WTC11 (cell line): ENCODE measurements around the gene SND1. TPM values are rescaled to one million over a fixed set of nuclear protein-coding genes. Genes with fewer than 3 reads are reported as not detected.

Experiments
- ATAC-seq: fragments of 200-7000 bp; cut with Tn5 transposase; 2 replicates; pipeline ENCODE4 v1.10.0; 2021; ENCODE audit warnings: mild to moderate bottlenecking, moderate library complexity
- CTCF ChIA-PET: fragments of 300-600 bp; sonication (Branson Sonifier 250); formaldehyde crosslinking; loops from one replicate; lab custom pipeline; 2021; ENCODE audit warnings: antibody characterized with exemption; lab: Charles Lee
- POLR2A ChIA-PET: fragments of 350-600 bp; sonication (Branson Sonifier 250); formaldehyde crosslinking; loops from one replicate; lab custom pipeline; 2021; ENCODE audit warnings: antibody characterized with exemption; lab: Charles Lee
- DNase-seq: peaks from one replicate; pipeline ENCODE4 v3.0.0; 2021; ENCODE audit warnings: low spot score
- H3K27ac Mint-ChIP-seq: 2 replicates; pipeline ENCODE4 v1.8.0; 2021; ENCODE audit warnings: mixed read lengths
- H3K27me3 Mint-ChIP-seq: 2 replicates; pipeline ENCODE4 v1.8.0; 2021; ENCODE audit warnings: low read depth, mild to moderate bottlenecking, moderate library complexity, mixed read lengths
- H3K36me3 Mint-ChIP-seq: 2 replicates; pipeline ENCODE4 v1.8.0; 2021; ENCODE audit warnings: mixed read lengths
- H3K4me1 Mint-ChIP-seq: 2 replicates; pipeline ENCODE4 v1.8.0; 2022; ENCODE audit warnings: mixed read lengths
- H3K4me3 Mint-ChIP-seq: 2 replicates; pipeline ENCODE4 v1.8.0; 2021; ENCODE audit warnings: mild to moderate bottlenecking, moderate library complexity, mixed read lengths
- H3K9me3 Mint-ChIP-seq: 2 replicates; pipeline ENCODE4 v1.8.0; 2021; ENCODE audit warnings: mixed read lengths
- CREB1 ChIP-seq: sonication (generic); formaldehyde crosslinking; IDR thresholded peaks from 2 replicates; pipeline ENCODE4 v1.8.0; 2023; ENCODE audit warnings: mild to moderate bottlenecking, missing genetic modification reagents
- EMX1 ChIP-seq: fragments of 250-450 bp; sonication (Bioruptor Pico); IDR thresholded peaks from 2 replicates; pipeline ENCODE4 v1.8.0; 2021; ENCODE audit warnings: mild to moderate bottlenecking
- JAZF1 ChIP-seq: fragments of 250-450 bp; sonication (Bioruptor Pico); IDR thresholded peaks from 2 replicates; pipeline ENCODE4 v1.9.0; 2021; ENCODE audit warnings: moderate library complexity, mild to moderate bottlenecking, inconsistent platforms
- NFE2L1 ChIP-seq: sonication (generic); formaldehyde crosslinking; IDR thresholded peaks from 2 replicates; pipeline ENCODE4 v1.8.1; 2023; ENCODE audit warnings: missing genetic modification reagents
- NFYB ChIP-seq: sonication (generic); formaldehyde crosslinking; conservative IDR thresholded peaks from 2 replicates; pipeline ENCODE4 v1.8.0; 2022; ENCODE audit warnings: low read depth, missing genetic modification reagents
- RELA ChIP-seq: sonication (generic); formaldehyde crosslinking; IDR thresholded peaks from 2 replicates; pipeline ENCODE4 v1.8.1; 2022; ENCODE audit warnings: missing genetic modification reagents, mild to moderate bottlenecking, borderline replicate concordance
- RORB ChIP-seq: fragments of 250-450 bp; sonication (Bioruptor Pico); IDR thresholded peaks from 2 replicates; pipeline ENCODE4 v1.9.0; 2021; ENCODE audit warnings: mild to moderate bottlenecking
- SOX15 ChIP-seq: fragments of 250-450 bp; sonication (Bioruptor Pico); IDR thresholded peaks from 2 replicates; pipeline ENCODE4 v1.9.0; 2021; ENCODE audit warnings: mild to moderate bottlenecking
- SP1 ChIP-seq: sonication (generic); formaldehyde crosslinking; conservative IDR thresholded peaks from 2 replicates; pipeline ENCODE4 v1.8.1; 2022; ENCODE audit warnings: missing genetic modification reagents
- TEAD1 ChIP-seq: sonication (generic); formaldehyde crosslinking; IDR thresholded peaks from 2 replicates; pipeline ENCODE4 v1.8.0; 2022; ENCODE audit warnings: mild to moderate bottlenecking, missing genetic modification reagents
- ZNF232 ChIP-seq: sonication (generic); formaldehyde crosslinking; IDR thresholded peaks from 2 replicates; pipeline ENCODE4 v1.8.0; 2022; ENCODE audit warnings: mild to moderate bottlenecking, missing genetic modification reagents
- ZNF671 ChIP-seq: fragments of 250-450 bp; sonication (Bioruptor Pico); IDR thresholded peaks from 2 replicates; pipeline ENCODE4 v1.8.0; 2021; ENCODE audit warnings: mild to moderate bottlenecking
- total RNA-seq: library from RNA; stranded (reverse); gene quantifications from 3 replicates; pipeline ENCODE4 v1.2.3, GENCODE V29; 2021
- TF ChIP-seq, protein P1 (sequence below): fragments of 250-450 bp; sonication (Bioruptor Pico); IDR thresholded peaks from 2 replicates; pipeline ENCODE4 v1.8.0; 2021; ENCODE audit warnings: mild to moderate bottlenecking
- TF ChIP-seq, protein P2 (sequence below): sonication (generic); formaldehyde crosslinking; IDR thresholded peaks from 2 replicates; pipeline ENCODE4 v1.8.1; 2022; ENCODE audit warnings: low read depth, missing genetic modification reagents, borderline replicate concordance
- TF ChIP-seq, protein P3 (sequence below): sonication (generic); formaldehyde crosslinking; IDR thresholded peaks from 2 replicates; pipeline ENCODE4 v1.8.1; 2023; ENCODE audit warnings: mild to moderate bottlenecking, missing genetic modification reagents, moderate library complexity
- TF ChIP-seq, protein P4 (sequence below): sonication (generic); formaldehyde crosslinking; IDR thresholded peaks from 2 replicates; pipeline ENCODE4 v1.8.1; 2022; ENCODE audit warnings: missing genetic modification reagents, borderline replicate concordance
- TF ChIP-seq, protein P5 (sequence below): sonication (generic); formaldehyde crosslinking; IDR thresholded peaks from 2 replicates; pipeline ENCODE4 v1.8.1; 2023; ENCODE audit warnings: mild to moderate bottlenecking, missing genetic modification reagents
- TF ChIP-seq, protein P6 (sequence below): sonication (generic); formaldehyde crosslinking; IDR thresholded peaks from 2 replicates; pipeline ENCODE4 v1.8.0; 2022; ENCODE audit warnings: mild to moderate bottlenecking, missing genetic modification reagents
- TF ChIP-seq, protein P7 (sequence below): sonication (generic); formaldehyde crosslinking; IDR thresholded peaks from 2 replicates; pipeline ENCODE4 v1.8.0; 2022; ENCODE audit warnings: mild to moderate bottlenecking, missing genetic modification reagents
- TF ChIP-seq, protein P8 (sequence below): sonication (generic); formaldehyde crosslinking; IDR thresholded peaks from 2 replicates; pipeline ENCODE4 v1.8.1; 2023; ENCODE audit warnings: mild to moderate bottlenecking, missing genetic modification reagents
- TF ChIP-seq, protein P9 (sequence below): sonication (generic); formaldehyde crosslinking; IDR thresholded peaks from 2 replicates; pipeline ENCODE4 v1.8.1; 2022; ENCODE audit warnings: low read depth, mild to moderate bottlenecking, moderate library complexity, missing genetic modification reagents, borderline replicate concordance

SND1 gene
- total RNA-seq, 1 experiment from 2014 or later: 261 TPM

DNA sequence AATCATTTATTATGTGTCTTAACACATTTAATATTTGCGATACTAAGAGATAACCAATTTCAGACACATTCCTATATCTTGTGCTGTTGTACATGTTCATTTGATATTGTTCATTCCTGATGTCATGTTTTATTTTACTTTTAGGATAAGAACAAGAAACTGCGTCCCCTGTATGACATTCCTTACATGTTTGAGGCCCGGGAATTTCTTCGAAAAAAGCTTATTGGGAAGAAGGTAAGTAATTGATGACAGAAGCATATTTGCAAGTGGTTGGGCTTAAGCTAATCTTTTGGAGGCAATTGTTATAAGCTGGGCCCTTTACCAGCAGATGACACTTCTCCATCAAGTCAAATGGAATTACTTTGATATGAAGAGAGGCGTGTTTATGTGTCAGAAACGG, 155.3 kb downstream of the SND1 start (continued):
- TF ChIP-seq, protein P1, sequence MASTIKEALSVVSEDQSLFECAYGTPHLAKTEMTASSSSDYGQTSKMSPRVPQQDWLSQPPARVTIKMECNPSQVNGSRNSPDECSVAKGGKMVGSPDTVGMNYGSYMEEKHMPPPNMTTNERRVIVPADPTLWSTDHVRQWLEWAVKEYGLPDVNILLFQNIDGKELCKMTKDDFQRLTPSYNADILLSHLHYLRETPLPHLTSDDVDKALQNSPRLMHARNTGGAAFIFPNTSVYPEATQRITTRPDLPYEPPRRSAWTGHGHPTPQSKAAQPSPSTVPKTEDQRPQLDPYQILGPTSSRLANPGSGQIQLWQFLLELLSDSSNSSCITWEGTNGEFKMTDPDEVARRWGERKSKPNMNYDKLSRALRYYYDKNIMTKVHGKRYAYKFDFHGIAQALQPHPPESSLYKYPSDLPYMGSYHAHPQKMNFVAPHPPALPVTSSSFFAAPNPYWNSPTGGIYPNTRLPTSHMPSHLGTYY (CRISPR knock-in tag): no peak
- TF ChIP-seq SOX15 (CRISPR knock-in tag) (no peak), RELA (CRISPR knock-in tag) (no peak), EMX1 (CRISPR knock-in tag) (no peak)
- TF ChIP-seq, protein P2, sequence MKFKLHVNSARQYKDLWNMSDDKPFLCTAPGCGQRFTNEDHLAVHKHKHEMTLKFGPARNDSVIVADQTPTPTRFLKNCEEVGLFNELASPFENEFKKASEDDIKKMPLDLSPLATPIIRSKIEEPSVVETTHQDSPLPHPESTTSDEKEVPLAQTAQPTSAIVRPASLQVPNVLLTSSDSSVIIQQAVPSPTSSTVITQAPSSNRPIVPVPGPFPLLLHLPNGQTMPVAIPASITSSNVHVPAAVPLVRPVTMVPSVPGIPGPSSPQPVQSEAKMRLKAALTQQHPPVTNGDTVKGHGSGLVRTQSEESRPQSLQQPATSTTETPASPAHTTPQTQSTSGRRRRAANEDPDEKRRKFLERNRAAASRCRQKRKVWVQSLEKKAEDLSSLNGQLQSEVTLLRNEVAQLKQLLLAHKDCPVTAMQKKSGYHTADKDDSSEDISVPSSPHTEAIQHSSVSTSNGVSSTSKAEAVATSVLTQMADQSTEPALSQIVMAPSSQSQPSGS (CRISPR knock-in tag): no peak
- TF ChIP-seq, protein P3, sequence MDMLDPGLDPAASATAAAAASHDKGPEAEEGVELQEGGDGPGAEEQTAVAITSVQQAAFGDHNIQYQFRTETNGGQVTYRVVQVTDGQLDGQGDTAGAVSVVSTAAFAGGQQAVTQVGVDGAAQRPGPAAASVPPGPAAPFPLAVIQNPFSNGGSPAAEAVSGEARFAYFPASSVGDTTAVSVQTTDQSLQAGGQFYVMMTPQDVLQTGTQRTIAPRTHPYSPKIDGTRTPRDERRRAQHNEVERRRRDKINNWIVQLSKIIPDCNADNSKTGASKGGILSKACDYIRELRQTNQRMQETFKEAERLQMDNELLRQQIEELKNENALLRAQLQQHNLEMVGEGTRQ (CRISPR knock-in tag): no peak
- TF ChIP-seq, protein P4, sequence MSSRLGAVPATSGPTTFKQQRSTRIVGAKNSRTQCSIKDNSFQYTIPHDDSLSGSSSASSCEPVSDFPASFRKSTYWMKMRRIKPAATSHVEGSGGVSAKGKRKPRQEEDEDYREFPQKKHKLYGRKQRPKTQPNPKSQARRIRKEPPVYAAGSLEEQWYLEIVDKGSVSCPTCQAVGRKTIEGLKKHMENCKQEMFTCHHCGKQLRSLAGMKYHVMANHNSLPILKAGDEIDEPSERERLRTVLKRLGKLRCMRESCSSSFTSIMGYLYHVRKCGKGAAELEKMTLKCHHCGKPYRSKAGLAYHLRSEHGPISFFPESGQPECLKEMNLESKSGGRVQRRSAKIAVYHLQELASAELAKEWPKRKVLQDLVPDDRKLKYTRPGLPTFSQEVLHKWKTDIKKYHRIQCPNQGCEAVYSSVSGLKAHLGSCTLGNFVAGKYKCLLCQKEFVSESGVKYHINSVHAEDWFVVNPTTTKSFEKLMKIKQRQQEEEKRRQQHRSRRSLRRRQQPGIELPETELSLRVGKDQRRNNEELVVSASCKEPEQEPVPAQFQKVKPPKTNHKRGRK (CRISPR knock-in tag): no peak

DNA sequence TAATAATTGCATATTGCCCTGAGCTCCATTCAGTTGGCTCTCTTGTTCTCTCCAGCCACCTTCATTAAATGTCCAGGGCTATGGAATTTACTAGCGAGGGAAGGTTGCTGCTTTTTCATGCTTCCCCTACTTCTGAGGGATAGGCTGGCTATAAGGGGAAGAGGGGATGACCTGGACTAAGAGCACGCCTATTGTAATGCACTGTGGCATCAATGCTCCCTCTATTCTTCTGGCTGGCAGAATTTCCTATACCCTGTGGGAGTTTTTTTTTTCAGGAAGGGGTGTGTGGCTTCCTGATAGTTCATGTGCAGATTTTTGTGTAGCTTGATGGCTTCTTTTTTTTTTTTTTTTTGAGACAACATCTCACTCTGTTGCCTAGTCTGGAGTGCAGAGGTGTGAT, 155.8 kb downstream of the SND1 start:
- TF ChIP-seq JAZF1 (no peak), TEAD1 (CRISPR knock-in tag) (no peak)
- TF ChIP-seq, protein P5, sequence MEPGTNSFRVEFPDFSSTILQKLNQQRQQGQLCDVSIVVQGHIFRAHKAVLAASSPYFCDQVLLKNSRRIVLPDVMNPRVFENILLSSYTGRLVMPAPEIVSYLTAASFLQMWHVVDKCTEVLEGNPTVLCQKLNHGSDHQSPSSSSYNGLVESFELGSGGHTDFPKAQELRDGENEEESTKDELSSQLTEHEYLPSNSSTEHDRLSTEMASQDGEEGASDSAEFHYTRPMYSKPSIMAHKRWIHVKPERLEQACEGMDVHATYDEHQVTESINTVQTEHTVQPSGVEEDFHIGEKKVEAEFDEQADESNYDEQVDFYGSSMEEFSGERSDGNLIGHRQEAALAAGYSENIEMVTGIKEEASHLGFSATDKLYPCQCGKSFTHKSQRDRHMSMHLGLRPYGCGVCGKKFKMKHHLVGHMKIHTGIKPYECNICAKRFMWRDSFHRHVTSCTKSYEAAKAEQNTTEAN (CRISPR knock-in tag): no peak
- H3K27me3 Mint-ChIP-seq: no peaks in the 10 kb centered on the region
- no peak for DNase-seq
- peaks cover 4% of the 10 kb centered on the region; the same call in 1 of the 2 replicates for H3K36me3 Mint-ChIP-seq
- ATAC-seq: peak; percentile 86
- H3K4me1 Mint-ChIP-seq: peaks cover 72% of the 10 kb centered on the region
- H3K27ac Mint-ChIP-seq: no peak overlapping the region
- H3K4me3 Mint-ChIP-seq: no peak overlapping the region
- H3K9me3 Mint-ChIP-seq: no peaks in the 10 kb centered on the region
- ChIA-PET POLR2A (no interaction called here), CTCF (interaction anchor here (0.7 to 2.0 kb wide), 2 partner anchors 15 to 47 kb away, joined by 3 to 12 read pairs; no protein-coding TSS in a partner anchor)

DNA sequence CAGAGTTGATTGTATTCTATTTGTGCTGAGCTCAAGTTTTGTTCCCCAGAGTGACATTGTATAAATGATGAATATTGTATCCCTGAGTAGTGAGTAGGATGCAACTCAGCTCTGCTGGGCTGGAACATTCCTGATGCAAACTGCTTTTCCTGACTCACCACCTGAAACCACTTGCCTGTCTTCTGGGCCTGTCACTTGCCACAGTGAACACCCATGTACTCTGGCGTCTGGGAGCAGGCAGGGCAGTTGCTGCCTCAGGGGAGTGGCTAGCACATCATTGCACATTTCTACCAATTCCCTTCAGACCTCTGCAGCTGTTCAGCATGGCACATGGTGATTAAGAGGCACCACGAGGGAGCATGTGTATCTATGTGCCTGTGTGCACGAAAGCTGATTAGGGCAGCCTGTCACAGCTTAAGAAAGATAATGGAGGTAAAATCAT, 157.3 kb downstream of the SND1 start:
- ATAC-seq: no peak
- ChIA-PET CTCF (no interaction called here), POLR2A (no interaction called here)
- Mint-ChIP-seq H3K27me3 (no peaks in the 10 kb centered on the region), H3K9me3 (no peaks in the 10 kb centered on the region), H3K4me3 (no peak overlapping the region), H3K4me1 (peaks cover 86% of the 10 kb centered on the region), H3K36me3 (peaks cover 4% of the 10 kb centered on the region; the same call in 1 of the 2 replicates), H3K27ac (no peak overlapping the region; the same call in 1 of the 2 replicates)
- no peak for DNase-seq
- TF ChIP-seq ZNF671 (CRISPR knock-in tag): no peak
- TF ChIP-seq, protein P6, sequence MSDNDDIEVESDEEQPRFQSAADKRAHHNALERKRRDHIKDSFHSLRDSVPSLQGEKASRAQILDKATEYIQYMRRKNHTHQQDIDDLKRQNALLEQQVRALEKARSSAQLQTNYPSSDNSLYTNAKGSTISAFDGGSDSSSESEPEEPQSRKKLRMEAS (CRISPR knock-in tag): no peak
- TF ChIP-seq SP1 (CRISPR knock-in tag): no peak
- no peak for TF ChIP-seq ZNF232 (CRISPR knock-in tag)
- TF ChIP-seq, protein P7, sequence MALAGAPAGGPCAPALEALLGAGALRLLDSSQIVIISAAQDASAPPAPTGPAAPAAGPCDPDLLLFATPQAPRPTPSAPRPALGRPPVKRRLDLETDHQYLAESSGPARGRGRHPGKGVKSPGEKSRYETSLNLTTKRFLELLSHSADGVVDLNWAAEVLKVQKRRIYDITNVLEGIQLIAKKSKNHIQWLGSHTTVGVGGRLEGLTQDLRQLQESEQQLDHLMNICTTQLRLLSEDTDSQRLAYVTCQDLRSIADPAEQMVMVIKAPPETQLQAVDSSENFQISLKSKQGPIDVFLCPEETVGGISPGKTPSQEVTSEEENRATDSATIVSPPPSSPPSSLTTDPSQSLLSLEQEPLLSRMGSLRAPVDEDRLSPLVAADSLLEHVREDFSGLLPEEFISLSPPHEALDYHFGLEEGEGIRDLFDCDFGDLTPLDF (CRISPR knock-in tag): no peak
- no peak for TF ChIP-seq CREB1 (CRISPR knock-in tag)
- TF ChIP-seq, protein P8, sequence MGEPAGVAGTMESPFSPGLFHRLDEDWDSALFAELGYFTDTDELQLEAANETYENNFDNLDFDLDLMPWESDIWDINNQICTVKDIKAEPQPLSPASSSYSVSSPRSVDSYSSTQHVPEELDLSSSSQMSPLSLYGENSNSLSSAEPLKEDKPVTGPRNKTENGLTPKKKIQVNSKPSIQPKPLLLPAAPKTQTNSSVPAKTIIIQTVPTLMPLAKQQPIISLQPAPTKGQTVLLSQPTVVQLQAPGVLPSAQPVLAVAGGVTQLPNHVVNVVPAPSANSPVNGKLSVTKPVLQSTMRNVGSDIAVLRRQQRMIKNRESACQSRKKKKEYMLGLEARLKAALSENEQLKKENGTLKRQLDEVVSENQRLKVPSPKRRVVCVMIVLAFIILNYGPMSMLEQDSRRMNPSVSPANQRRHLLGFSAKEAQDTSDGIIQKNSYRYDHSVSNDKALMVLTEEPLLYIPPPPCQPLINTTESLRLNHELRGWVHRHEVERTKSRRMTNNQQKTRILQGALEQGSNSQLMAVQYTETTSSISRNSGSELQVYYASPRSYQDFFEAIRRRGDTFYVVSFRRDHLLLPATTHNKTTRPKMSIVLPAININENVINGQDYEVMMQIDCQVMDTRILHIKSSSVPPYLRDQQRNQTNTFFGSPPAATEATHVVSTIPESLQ: no peak
- TF ChIP-seq, protein P9, sequence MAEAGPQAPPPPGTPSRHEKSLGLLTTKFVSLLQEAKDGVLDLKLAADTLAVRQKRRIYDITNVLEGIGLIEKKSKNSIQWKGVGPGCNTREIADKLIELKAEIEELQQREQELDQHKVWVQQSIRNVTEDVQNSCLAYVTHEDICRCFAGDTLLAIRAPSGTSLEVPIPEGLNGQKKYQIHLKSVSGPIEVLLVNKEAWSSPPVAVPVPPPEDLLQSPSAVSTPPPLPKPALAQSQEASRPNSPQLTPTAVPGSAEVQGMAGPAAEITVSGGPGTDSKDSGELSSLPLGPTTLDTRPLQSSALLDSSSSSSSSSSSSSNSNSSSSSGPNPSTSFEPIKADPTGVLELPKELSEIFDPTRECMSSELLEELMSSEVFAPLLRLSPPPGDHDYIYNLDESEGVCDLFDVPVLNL: no peak
- no peak for TF ChIP-seq RORB
- TF ChIP-seq JAZF1: no peak
- no peak for TF ChIP-seq NFE2L1 (CRISPR knock-in tag)
- no peak for TF ChIP-seq NFYB (CRISPR knock-in tag)
